Measurements from ENCODE around the gene TMEM132D.

The TMEM132D gene

DNA sequence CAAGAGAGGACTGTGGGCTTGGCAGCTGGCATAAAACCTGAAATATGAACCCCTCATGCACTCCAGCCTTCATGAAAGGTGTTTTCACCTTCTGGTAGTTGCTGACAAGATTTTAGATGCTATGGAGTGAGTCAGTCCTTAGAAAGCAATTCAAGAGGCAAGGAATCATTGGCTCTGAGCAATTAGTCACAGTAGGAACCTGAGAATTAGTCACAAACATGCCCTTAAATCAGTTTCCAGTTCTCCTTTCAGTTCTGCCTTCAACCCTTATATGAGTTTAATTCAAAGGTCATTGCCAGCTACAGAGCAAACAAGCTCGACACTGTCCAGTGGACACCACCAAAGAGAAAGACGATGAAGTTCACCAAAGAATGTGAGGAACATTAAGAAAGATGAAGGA, 578.3 kb downstream of the TMEM132D start:
- DNase-seq, result no peak

DNA sequence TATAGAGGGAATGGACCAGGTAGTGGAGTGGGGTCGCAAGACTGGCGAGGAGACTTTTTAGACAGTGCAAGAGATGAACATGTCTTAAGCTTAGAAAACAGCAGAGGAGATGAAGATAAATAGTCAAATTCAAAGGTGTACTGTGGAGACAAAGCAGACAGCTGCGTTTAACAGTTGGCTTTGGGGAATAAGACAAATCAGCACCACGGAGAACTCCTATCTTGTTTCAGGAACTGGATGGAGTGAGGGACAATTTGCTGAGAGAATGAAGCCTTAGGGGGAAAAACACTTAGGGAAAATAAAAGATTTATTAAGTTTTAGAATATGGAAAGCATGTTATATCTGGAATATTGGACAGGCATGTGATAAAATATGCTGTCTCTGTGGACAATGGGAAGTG, 591.8 kb downstream of the TMEM132D start:
- no peak for DNase-seq

DNA sequence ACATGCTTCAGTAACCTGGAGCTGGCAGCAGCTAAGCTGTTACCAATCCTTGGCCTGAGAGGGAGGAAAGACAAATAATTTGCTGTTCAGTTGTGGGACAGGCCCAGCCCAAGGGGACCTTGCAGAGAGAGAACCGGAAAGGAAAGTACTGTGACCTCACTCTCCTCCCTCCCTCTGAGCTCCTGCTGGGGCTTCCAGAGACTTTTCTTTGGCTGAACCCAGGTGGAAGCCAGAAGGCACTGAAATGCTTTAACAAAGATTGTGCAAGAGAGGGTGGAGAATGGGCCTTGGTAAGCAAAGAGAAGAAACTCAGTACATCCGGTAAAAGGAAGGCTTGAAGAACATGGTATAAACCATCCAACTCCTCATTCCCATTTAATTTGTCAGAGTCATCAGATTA, 593.5 kb downstream of the TMEM132D start:
- DNase-seq, result no peak

DNA sequence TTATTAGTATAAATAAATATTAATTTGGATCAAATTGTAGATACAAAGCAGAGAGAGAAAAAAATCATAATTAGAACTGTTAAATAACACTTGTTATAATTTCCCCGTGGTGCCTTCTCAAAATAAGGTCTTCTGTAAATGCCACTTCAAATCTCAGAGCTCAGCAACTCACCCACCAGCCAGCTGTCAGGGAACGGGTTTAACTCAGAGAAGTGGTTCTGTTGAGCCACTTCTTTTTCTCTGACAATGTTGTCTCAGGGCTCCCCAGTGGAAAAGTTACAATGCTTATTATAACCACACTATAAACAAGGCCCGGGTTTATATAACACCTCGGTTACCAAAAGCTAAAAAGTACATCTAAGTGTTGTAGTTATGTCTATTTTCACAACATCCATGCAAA, 598.0 kb downstream of the TMEM132D start:
- no peak for DNase-seq

DNA sequence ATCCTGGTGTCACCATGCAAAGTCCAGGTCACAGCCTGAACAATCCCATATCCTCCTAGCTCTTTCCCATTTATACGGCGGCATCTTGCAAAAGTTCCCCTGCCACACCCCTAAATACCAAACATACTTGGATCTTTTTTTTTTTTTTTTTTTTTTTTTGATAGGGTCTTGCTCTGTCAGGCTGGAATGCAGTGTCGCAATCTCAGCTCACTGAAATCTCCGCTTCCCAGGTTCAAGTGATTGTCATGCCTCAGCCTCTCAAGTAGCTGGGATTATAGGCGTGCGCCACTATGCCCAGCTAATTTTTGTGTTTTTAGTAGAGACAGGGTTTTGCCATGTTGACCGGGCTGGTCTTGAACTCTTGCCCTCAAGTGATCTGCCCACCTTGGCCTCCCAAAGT, 599.3 kb downstream of the TMEM132D start:
- DNase-seq, result no peak

DNA sequence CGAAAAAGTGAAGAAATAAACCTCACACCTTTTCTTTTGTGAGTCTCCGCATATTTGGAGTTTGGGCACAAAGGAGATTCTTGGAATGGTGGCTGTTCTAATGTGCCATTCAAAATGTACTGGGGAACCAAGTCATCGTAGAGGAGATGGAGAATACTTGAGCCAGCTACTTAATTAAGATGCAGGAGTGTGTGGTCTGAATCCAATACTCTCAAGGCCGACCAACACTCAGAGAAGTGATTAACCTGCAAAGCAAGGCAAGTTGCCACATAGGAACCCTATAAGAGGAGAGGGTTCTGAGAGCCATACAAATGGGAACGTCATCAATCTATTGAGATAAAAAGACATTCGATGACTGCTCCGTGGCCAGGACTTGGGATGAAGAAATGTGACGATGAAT, 603.8 kb downstream of the TMEM132D start:
- DNase-seq, result no peak

DNA sequence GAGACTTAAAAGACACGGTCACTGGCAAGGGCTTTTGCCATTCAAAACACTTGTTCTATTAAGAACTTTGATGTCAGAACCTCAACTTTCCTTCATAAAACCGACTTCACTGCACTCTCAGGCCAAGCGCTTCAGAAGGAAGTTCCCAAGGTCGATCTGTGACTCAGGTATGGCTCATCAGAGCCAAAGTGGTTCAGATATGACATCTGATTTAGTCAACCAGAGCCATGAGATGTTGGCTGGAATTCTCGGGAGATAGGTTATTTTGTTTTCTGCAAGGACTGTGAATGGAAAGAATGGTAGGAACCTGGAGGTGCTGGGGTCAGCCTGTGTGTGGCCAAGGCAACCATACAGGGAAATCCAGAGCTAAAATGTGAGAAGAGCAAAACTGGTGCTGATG, 604.9 kb downstream of the TMEM132D start:
- no peak for DNase-seq

DNA sequence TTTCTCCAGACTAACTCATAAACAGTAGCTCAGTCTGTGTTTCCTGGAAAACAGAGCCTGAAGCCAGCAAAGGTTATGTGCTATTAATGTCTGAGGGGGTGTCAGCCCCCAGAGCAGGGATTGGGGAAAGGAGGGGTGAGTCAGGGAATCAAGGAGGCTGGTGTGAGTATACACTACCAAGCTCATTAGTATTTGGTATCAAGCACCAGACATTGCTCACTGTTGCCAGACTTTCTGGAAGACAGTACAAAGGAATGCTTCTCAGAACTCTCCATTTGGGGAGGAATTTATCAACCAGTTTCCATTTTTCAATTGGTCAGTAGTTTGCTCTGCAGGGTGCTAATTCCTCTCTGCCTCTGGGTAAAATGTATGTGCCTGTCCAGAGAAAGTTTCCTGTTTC, 607.2 kb downstream of the TMEM132D start:
- DNase-seq, result no peak

DNA sequence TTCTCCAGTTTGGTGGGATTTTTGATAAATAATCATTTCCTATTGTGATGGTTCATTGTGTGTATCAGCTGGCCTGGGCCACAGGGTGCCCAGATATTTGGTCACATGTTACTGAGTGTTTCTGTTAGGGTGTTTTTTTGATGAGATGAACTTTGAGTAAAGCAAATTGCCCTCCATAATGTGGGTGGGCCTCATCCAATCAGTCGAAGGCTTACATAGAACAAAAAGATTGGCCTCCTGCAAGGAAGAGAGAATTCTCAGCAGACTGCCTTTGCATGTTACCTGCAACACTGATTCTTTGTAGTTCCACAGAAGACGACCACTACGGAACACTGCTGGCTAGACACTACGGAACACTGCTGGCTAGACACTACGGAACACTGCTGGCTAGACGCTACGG, 609.0 kb downstream of the TMEM132D start:
- DNase-seq, result no peak

DNA sequence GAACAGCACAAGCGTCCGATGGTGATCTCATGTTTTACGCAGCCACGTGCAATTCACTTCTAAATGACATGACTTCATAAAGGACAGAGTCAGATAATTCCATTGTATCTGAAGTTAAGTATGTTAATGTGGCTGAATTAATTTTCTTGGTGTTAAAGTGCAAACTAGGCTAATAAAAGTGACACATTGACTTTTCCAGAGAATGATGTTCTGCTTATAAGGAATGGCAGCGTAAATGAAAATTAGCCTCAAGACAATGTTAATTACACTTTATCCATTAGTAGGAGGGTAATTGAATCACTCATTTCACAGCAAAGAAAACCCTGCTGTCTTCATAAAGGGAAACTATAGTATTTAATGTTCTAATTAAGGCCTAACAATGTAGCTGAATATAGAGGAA, 624.1 kb downstream of the TMEM132D start:
- no peak for DNase-seq

DNA sequence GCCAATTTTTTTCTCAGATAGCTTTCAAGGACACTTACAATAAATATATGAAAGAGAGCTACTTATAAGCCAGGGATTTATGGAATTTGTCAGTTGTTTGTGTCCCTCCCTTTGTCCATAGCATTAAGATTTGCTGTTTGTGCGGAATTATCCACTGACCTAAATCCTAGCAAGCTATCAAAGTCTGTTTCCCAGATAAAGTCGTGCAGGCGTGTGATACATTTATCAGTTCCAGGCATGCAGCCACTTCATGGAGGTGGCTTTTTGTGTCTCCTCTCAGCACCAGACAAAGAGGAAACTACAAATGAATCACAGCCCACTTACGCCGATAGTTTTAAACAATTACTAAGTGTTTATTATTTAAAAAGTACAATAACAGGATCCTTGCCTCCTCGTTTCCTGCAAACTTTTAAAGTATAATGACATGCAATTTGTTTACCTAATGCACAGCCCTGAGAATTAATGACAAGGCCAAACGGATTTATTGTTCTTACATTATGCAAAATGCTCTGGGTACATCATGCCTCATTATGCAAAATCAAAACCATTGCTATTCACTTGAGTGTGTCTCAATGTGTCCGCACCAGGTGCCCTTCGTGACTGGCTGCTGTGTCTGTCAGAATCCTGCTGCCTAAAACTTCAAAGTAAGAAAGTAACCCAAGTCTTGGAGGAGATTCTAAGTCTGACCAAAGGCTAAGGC, 627.3 kb downstream of the TMEM132D start:
- no peak for DNase-seq

DNA sequence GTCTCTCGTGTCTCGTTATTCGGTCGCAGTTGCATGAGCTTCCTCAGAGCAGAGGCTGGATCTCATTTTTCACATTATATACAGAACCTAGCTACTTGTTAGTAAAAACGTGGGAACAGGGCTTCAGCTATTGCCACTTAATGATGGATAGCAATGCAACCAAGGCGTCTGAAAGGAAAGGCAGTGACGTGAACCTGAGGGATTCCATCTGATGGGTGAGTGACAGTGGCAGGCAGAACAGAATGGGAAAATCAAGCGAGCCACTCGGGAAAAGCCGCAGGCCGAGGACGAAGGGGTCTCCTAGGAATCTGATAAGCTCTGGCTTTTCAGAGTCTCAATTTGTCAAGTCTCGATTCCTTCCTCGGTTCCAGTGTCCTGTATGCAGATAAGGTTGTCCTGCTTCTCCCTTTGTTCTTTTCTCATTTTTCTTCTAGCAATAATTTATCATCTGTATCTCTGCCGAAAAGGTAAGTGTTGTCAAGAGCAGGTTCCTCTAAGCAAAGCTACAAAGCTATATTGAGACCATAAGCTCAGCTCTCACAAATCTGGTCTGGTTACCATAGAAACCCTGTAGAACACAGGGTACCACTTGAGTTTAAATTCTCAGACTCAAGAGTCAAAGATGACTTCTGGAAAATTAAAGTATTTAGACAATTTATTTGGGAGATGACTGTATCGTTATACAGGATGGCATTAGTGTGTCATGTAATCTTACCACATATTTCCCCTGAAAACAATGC, 633.9 kb downstream of the TMEM132D start:
- DNase-seq, result no peak

DNA sequence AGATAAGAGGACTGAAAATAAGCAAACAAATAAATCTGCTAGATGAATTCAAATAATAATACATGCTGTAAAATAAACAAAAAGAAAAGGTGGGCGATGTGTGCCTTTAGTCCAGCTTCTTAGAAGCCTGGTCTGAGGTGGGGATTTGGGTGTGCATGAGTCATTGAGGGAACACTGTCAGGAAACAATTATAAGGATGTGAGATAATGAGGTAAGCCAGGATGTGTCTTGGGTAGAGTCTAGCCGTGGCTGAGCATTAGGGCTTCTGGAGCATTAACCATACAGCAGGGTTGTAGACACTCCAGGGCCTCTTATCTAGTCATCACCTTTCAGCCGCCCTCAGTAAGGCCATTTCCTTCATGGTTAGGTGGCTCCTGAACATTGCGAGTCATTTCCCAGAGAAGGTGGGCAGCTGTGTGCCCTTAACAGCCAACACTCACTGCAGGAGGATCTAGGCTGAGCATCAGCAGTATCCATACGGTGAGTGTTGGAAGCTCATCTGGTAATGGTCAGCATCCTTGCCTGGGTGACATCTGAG, 645.0 kb downstream of the TMEM132D start:
- no peak for DNase-seq

DNA sequence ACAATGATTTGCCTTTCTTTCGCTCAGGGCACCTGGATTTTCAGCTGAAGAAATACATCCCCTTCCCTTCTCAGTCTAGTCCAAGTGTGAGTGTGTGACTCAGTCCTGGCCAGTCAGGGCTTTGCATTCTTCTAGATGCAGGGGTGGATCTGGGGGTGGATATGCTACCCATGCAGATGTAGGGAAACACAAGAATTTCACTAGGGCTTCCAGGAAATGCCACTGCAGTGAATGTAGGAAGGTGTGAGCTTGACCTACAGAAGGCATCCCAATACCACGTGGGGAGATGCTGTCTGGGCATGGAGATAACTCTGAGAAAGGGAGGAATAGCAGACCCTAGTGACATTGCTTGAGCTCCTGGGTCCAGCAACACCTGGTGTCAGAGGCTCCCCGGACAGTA, 646.3 kb downstream of the TMEM132D start:
- no peak for DNase-seq

DNA sequence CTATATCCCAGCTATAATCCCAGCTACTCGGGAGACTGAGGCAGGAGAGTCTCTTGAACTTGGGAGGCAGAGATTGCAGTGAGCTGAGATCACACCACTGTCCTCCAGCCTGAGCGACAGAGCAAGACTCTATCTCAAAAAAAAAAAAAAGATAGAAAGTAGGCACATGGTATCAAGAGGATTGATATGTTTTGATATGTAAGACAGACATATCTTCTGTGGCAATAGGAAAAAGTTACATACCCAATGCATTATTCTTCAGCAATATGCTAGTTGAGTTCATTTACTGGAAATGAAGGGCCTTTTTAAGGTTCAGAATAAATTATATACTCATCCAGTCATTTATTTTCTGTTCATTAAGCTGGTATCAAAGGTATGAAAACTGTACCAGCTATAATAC, 657.2 kb downstream of the TMEM132D start:
- DNase-seq, result no peak

DNA sequence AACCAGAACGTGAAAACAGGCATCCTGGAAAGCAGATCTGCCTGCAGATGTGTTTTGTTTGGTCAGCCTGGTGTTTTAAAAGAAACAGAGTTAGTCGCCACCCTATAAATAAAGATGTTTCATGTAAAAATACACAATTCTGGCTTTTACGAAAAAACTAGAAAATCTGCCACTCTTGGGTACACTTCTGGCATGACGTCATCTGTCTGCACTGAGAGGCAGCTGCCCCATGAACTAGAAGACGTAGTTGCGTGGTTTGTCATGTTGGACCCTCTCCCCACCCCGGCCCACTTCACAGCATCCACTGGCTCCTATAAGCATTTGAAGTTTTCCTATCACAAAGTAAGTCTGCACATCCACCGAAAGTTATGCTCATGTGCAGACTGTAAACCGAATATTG, 658.1 kb downstream of the TMEM132D start:
- DNase-seq, result no peak

DNA sequence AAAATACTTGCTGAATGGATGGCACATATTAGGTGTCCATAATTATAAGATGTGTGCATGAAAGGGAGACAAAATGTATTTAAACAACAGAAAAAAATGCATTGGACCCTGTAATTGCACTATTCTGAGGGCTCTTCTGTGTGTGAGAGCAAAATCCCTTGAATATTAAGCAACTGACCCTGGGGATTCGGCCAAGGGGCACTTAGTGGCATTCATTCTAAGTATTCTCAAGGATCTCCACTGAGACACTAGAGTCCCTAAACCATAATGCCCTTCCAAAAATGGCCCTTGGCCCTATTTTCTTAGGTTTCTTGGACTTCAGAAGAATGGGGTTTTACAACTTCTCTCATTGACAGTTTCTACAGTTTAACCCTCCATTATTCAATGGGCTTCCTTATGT, 662.0 kb downstream of the TMEM132D start:
- no peak for DNase-seq

DNA sequence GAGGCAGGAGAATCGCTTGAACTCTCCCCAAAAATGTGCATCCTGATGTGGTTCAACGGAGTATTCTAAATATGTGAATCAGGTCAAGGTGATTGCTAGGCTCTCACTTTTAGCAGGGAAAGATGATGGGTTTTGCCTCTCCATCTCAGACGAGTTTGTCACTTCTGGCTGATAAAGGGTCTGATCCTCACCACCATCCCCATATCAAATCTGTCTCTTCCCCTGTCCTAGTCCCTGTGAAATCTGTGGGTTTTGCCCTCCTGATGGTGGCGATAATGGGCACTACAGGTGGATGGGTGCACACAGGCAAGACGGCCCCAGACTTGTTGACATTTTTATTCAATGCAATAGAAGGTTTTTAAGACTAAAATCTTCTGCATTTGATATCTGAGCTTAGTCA, 665.9 kb downstream of the TMEM132D start:
- no peak for DNase-seq

DNA sequence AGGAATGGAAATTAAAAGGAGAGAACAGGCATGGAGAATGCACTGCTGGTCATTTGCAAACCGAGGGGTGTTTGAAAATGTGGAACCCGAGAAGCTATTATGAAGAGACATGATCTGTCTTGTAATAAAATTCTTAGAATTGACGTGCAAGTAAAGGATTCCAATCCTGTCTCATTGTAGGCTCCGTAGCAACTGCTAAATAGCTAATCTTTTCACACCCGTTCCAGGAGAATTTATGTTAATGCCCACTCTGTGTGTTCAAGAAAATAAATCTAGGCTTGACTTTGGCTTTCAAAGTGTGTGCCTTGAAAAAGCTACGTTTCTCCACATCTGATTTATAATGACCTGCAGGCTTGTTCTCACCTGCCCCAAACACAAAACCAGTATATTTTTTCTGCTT, 669.6 kb downstream of the TMEM132D start:
- DNase-seq, result no peak

DNA sequence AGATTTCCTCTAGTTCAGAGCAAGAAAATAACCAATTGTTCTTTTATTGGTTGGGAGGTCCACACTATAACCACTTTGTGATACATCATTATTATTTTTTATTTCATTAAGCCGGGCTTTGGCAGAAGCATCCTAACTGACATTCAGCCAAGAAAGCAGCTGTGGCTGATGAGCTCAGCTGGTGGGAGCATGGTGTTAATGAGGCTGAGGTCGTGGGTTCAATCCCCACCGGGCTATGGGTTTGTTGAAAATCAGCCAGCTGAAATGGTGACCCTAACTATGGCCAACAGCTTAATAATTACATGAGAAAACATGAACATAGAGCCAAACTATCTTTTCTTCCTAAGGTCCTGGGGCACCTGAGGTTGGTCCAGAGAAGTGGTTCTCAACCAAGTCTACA, 672.3 kb downstream of the TMEM132D start:
- no peak for DNase-seq

DNA sequence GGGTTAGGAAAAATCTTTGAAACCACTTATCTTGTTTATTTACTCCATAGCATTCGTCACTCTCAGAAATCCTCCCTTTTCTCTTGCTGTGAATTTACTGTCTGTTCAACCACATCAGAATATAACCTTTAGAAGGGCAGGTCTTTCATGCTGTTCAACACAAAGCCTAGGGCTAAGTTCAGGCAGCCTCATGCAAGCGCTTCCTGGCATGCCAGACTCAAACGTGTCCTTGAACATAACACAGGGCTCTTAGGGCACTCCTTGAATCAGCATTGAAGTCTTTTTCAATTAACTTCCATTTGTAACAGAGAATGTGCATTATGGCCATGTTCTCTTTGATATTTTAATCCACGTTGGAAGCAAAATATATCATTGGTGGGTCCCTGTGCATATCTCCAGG, 672.8 kb downstream of the TMEM132D start:
- no peak for DNase-seq

DNA sequence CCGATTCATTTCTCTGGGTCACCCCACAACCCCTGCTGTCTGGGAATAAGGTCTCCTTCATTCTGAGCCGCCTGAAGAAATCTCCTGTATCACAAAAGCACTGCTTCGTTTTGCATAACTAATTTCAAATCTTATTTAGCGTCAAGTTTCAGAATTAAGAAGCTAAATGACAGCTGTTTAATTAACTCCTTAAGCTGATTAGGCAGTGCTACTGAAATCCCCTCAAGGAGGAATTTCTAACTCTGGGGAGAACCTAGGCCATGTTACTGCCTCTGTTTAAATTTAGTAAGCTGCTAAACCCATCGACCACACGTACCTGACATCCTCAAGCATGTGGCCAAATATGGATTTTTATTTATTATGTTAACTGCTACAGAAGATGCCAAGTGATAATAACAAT, 677.0 kb downstream of the TMEM132D start:
- no peak for DNase-seq

DNA sequence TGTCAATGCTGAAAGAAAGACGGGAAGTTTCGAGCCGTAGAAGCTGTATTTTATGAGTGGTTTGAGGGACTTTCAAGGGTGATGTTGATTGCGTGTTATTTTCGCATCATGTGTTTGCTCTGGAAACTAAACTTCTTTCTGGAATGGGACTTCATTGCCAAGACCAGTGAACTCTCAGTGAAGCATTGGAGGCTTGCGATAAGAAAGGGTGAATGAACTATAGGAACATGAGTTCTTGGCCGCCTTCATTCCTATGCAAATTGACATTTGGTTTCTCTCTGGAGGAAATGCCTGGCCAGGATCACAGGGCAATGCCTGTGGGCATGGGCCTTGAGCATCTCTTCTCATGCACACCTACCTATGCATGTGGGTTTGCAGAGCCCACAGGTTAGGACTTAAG, 677.8 kb downstream of the TMEM132D start:
- no peak for DNase-seq

DNA sequence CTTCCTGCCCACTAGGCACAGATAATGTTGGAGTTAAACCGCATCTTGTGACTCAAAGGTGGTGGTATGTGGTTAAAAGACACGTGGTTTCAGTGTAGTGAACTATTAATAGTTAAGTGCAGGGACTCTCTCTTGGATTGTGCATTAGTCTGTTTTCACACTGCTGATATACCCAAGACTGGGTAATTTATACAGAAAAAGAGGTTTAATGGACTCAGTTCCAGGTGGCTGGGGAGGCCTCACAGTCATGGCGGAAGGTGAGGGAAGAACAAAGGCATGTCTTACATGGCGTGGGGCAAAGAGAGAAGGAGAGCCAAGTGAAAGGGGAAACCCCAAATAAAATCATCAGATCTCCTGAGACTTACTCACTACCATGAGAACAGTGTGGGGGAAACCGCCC, 688.3 kb downstream of the TMEM132D start:
- DNase-seq, result no peak

DNA sequence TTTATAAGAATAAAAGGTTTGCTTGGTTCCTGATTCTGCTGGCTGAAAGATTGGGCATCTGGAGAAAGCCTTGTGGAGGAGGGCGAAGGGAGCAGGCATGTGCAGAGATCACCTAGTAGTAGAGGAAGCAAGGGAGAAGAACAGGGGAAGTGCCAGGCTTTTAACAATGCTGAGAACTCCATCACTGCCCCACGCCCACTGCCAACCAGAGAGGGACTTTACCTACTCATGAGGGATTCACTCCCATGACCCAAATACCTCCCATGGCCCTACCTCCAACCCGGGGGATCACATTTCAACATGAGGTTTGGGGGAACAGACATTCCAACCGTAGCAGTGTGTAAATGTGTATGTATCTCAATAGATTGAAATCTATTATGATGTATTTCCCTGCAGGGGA, 690.3 kb downstream of the TMEM132D start:
- DNase-seq, result no peak

Data from stimulated activated CD4-positive, alpha-beta T cell treated with anti-CD3 and anti-CD28 coated beads, Interleukin-2, amount 100 ng/mL, for 48 hours (primary cell).